ENCODE measurements around the gene POU2AF1.
"Not testable (repeated sequence)": the region's sequence is repeated elsewhere in the genome, so short reads cannot be mapped to it uniquely, and the experiment has no call there.

The POU2AF1 gene

GRCh38 chr11:111395081-111395480, 16.0 kb upstream of the POU2AF1 start:
- no peaks in the 10 kb centered on the region for H3K36me3 ChIP-seq (replicated peaks; ENCODE audit: insufficient read depth, low read length)
- H3F3A ChIP-seq (ENCODE audit: insufficient read depth, low read length) = no peaks in the 10 kb centered on the region
- no peak overlapping the region for H3K9ac ChIP-seq (ENCODE audit: low read length)
- H3K4me3 ChIP-seq (ENCODE audit: low read length) = no peak overlapping the region
- no peaks in the 10 kb centered on the region for H3K79me2 ChIP-seq (ENCODE audit: low read length)
- H4K20me1 ChIP-seq (ENCODE audit: insufficient read depth, low read length) = no peaks in the 10 kb centered on the region
- no peaks in the 10 kb centered on the region for H3K27me3 ChIP-seq (replicated peaks; ENCODE audit: insufficient read depth, low read length)
- no peak overlapping the region for H2AFZ ChIP-seq (ENCODE audit: low read length)
- no peak overlapping the region for H3K4me2 ChIP-seq (ENCODE audit: low read depth, low read length)
- DNase-seq = no peak
- no peak overlapping the region for H3K27ac ChIP-seq (ENCODE audit: low read length)
- H3K4me1 ChIP-seq (ENCODE audit: low read length) = peaks cover 3% of the 10 kb centered on the region; the same call in 1 of the 2 replicates
- TF ChIP-seq EZH2phosphoT487 (IDR thresholded peaks at IDR 0.05; ENCODE audit: low read length) (no peak), EZH2 (optimal IDR thresholded peaks at IDR 0.05; ENCODE audit: low read depth, low read length) (no peak), CTCF (IDR thresholded peaks at IDR 0.05; ENCODE audit: low read length) (no peak)
- no peaks in the 10 kb centered on the region for H3K9me3 ChIP-seq (replicated peaks; ENCODE audit: insufficient read depth, low read length)
- no peaks in the 10 kb centered on the region for H3K9me2 ChIP-seq (replicated peaks; ENCODE audit: insufficient read depth, low read length)

DNA sequence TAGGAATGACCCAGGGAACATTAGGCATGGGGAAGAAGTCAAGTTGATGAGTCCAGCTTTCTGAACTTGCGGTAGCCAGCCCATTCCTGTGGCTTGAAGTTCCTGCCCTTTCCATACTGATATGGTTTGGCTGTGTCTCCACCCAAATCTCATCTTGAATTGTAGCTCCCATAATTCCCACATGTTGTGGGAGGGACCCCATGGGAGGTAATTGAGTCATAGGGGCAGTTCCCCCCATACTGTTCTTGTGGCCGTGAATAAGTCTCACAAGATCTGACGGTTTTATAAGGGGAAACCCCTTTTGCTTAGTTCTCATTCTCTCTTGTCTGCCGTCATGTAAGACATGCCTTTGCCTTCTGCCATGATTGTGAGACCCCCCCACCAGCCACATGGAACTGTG, 15.1 kb upstream of the POU2AF1 start:
- not testable (repeated sequence) for H3K9me2 ChIP-seq (replicated peaks; ENCODE audit: insufficient read depth, low read length); H3F3A ChIP-seq (ENCODE audit: insufficient read depth, low read length); H3K4me3 ChIP-seq (ENCODE audit: low read length); H3K4me1 ChIP-seq (ENCODE audit: low read length); H3K9ac ChIP-seq (ENCODE audit: low read length); H3K36me3 ChIP-seq (replicated peaks; ENCODE audit: insufficient read depth, low read length); H3K27ac ChIP-seq (ENCODE audit: low read length); H3K79me2 ChIP-seq (ENCODE audit: low read length); H3K9me3 ChIP-seq (replicated peaks; ENCODE audit: insufficient read depth, low read length); H3K4me2 ChIP-seq (ENCODE audit: low read depth, low read length); H3K27me3 ChIP-seq (replicated peaks; ENCODE audit: insufficient read depth, low read length); H4K20me1 ChIP-seq (ENCODE audit: insufficient read depth, low read length); H2AFZ ChIP-seq (ENCODE audit: low read length); DNase-seq

GRCh38 chr11:111393585-111393984, 14.5 kb upstream of the POU2AF1 start:
- H3K4me3 ChIP-seq (ENCODE audit: low read length) = no peak overlapping the region
- H3K27me3 ChIP-seq (replicated peaks; ENCODE audit: insufficient read depth, low read length) = no peaks in the 10 kb centered on the region
- H2AFZ ChIP-seq (ENCODE audit: low read length) = no peak overlapping the region
- H3K9me2 ChIP-seq (replicated peaks; ENCODE audit: insufficient read depth, low read length) = no peaks in the 10 kb centered on the region
- H3K4me2 ChIP-seq (ENCODE audit: low read depth, low read length) = no peak overlapping the region
- no peak overlapping the region for H3K27ac ChIP-seq (ENCODE audit: low read length)
- H3K4me1 ChIP-seq (ENCODE audit: low read length) = peaks cover 12% of the 10 kb centered on the region
- H3K9ac ChIP-seq (ENCODE audit: low read length) = no peak overlapping the region
- no peaks in the 10 kb centered on the region for H3K9me3 ChIP-seq (replicated peaks; ENCODE audit: insufficient read depth, low read length)
- no peaks in the 10 kb centered on the region for H3F3A ChIP-seq (ENCODE audit: insufficient read depth, low read length)
- no peaks in the 10 kb centered on the region for H3K36me3 ChIP-seq (replicated peaks; ENCODE audit: insufficient read depth, low read length)
- TF ChIP-seq EZH2phosphoT487 (IDR thresholded peaks at IDR 0.05; ENCODE audit: low read length) (no peak), CTCF (IDR thresholded peaks at IDR 0.05; ENCODE audit: low read length) (no peak), EZH2 (optimal IDR thresholded peaks at IDR 0.05; ENCODE audit: low read depth, low read length) (no peak)
- DNase-seq = no peak
- no peaks in the 10 kb centered on the region for H3K79me2 ChIP-seq (ENCODE audit: low read length)
- H4K20me1 ChIP-seq (ENCODE audit: insufficient read depth, low read length) = no peaks in the 10 kb centered on the region

DNA sequence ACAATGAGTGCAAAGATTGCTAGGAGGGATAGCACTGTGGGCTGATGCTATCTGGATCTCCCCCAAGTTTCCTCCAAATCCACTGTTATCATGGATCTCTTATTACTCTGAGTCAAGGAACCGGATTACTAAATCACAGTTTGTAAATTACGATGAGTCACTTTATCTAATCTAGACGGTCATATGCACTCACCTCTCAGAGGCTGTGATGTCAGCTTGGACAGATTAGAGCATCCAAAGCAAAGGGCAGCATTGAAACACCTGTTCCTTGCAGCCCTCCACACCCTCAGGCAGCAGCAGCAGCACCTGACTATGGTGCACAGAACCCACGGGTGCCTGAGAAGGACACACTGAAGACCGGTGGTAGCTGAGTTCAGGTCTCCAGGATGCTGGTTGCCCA, 14.0 kb upstream of the POU2AF1 start:
- TF ChIP-seq CTCF (IDR thresholded peaks at IDR 0.05; ENCODE audit: low read length) (no peak), EZH2 (optimal IDR thresholded peaks at IDR 0.05; ENCODE audit: low read depth, low read length) (no peak), EZH2phosphoT487 (IDR thresholded peaks at IDR 0.05; ENCODE audit: low read length) (no peak)
- Histone ChIP-seq H3K27me3 (replicated peaks; ENCODE audit: insufficient read depth, low read length) (no peaks in the 10 kb centered on the region), H2AFZ (ENCODE audit: low read length) (no peak overlapping the region), H3K9ac (ENCODE audit: low read length) (no peak overlapping the region), H3K27ac (ENCODE audit: low read length) (no peak overlapping the region), H3K4me1 (ENCODE audit: low read length) (peaks cover 17% of the 10 kb centered on the region), H3K79me2 (ENCODE audit: low read length) (no peaks in the 10 kb centered on the region), H3K4me2 (ENCODE audit: low read depth, low read length) (no peak overlapping the region), H3K9me3 (replicated peaks; ENCODE audit: insufficient read depth, low read length) (no peaks in the 10 kb centered on the region), H4K20me1 (ENCODE audit: insufficient read depth, low read length) (no peaks in the 10 kb centered on the region), H3F3A (ENCODE audit: insufficient read depth, low read length) (no peaks in the 10 kb centered on the region), H3K36me3 (replicated peaks; ENCODE audit: insufficient read depth, low read length) (no peaks in the 10 kb centered on the region), H3K9me2 (replicated peaks; ENCODE audit: insufficient read depth, low read length) (no peaks in the 10 kb centered on the region), H3K4me3 (ENCODE audit: low read length) (no peak overlapping the region)
- DNase-seq = no peak

All from MM.1S (cell line).